A673 (cell line): ENCODE measurements around the gene PJA1.

Experiments
- CTCF ChIP-seq: fragments of 300-800, 200-600 bp; sonication (generic); conservative IDR thresholded peaks from 2 replicates; pipeline ENCODE4 v1.5.1; 2017; ENCODE audit warnings: low read depth, mild to moderate bottlenecking, antibody characterized with exemption, low read length, moderate library complexity, mixed read lengths
- EZH2 ChIP-seq: fragments of 200-600 bp; sonication (generic); IDR thresholded peaks from 2 replicates; pipeline ENCODE4 v1.6.1; 2017; ENCODE audit warnings: borderline replicate concordance, low read depth, mild to moderate bottlenecking, mixed read lengths, antibody characterized with exemption, low read length; ENCODE audit not compliant: poor library complexity, severe bottlenecking

- TF ChIP-seq CTCF (no peak), EZH2 (no peak)
These were observed 24.4 kb downstream of the PJA1 start for GRCh38 chrX:69140837-69141236.
